Fibroblast of lung (primary cell): Measurements from ENCODE around the gene HSPG2.
"Not testable (repeated sequence)": the region's sequence is repeated elsewhere in the genome, so short reads cannot be mapped to it uniquely, and the experiment has no call there.

Experiments used
- CTCF ChIP-seq, 2 donors: IDR thresholded peaks in 1 of 2; conservative IDR thresholded peaks in 1 of 2; 1 replicate in 1 of 2; 2 replicates in 1 of 2; pipeline ENCODE4 v1.5.1; 2011 to 2012; ENCODE audit warnings: low read length in 2 of 2, control low read depth in 1 of 2, inconsistent platforms in 1 of 2, low read depth in 1 of 2, mild to moderate bottlenecking in 1 of 2
- EZH2 ChIP-seq: IDR thresholded peaks from 2 replicates; pipeline ENCODE4 v1.5.1; 2012; ENCODE audit warnings: low read length, control low read depth, mild to moderate bottlenecking; ENCODE audit errors: missing control alignments

- not testable (repeated sequence) for TF ChIP-seq CTCF (conservative IDR thresholded peaks at IDR 0.05 in 1 of 2, IDR thresholded peaks at IDR 0.05 in 1 of 2; ENCODE audit: low read depth in 1 of 2, low read length in 2 of 2); EZH2
Observed at GRCh38 chr1:21785764-21786163, 151.3 kb downstream of the HSPG2 start.
